GM18526 (cell line): ENCODE measurements around the gene OR52N1.

ENCODE experiments used
- POLR2A ChIP-seq: IDR thresholded peaks from 3 replicates; pipeline ENCODE4 v1.6.1; 2011; ENCODE audit not compliant: insufficient read length; ENCODE audit errors: extremely low read depth

Gene OR52N1

DNA sequence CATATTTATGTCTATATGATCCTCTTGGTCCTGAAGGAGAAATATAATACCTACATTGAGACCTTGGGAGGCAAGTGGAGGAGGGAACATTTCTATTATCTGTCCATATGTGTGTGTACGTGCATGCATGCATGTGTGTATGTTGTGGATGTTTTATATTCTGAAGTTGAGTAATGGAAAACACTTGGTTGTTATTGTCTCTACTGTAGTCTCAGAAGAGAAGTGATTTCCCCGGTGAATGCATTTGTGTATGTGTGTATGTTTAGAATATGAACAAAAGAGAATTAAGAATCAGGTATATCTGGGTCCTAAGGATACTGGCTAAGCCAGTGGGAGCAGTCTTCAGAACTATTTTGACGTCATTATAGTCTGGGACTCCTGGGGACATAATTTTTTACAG lies at the start of gene OR52N1:
Gene OR52N1, minus strand, starts transcription at position 101 of the 400 bp plus-strand sequence. CDS start 2,449 bp downstream, outside the sequence.
- TF ChIP-seq POLR2A = no peak

DNA sequence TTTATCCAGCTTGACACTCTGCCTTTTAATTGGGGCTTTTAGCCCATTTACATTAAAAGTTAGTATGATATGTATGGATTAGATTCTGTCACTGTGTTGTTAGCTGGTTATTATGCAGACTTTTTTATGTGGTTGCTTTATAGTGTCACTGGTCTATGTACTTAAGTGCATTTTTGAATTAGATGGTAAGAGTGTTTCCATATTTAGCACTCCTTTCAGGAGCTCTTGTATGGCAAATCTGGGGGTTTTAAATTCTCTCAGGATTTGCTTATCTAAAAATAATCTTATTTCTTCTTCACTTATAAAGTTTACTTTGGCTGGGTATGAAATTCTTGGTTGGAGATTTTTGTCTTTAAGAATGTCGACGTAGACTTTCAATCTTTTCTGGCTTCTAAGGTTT lies 46.6 kb upstream of the OR52N1 start:
- TF ChIP-seq POLR2A = no peak

DNA sequence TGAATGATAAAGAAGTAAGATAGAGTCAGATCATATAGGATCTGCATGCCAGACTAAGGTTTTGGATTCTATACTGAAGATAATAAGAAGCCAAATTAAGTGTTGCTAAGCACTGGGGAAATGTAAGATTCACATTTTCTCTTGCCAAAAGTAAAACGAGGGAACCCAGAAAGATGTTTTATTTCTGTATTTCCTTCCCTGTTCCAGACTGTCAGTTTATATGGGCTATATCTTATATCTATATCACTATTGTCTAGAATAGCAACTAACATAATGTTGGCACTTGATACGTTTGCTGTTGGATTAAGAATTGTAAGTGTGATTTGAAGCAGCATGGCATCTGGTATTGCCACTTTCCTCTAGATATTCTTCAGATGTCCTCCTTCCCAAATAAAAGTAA lies 42.4 kb upstream of the OR52N1 start:
- no peak for TF ChIP-seq POLR2A

DNA sequence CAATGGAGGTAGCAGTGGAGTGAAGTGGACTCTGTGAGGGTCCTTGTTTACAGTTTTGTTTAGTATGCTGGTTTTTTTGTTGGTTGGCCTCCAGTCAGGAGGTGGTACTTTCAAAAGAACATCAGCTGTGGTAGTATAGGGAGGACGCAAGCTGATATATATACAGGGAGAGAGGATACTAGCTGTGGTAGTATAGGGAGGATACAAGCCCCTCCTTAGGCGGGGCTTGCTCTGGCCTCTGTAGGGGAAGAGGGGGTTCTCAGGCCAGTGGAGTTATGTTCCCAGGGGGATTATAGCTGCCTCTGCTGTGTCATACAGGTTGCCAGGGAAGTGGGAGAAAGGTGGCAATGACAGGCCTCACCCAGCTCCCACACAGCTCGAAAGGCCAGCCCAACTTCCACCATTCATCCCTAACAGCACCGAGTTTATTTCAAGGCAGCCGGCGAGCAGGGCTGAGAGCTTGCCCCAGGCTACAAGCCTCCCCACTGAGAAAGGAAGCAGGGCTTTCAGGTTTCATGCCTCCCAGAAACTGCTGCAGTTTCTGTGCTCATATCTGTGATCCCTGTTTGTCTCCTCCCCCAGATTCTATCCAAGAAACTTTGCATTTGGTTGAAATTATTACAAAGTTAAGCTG lies 40.2 kb upstream of the OR52N1 start:
- no peak for TF ChIP-seq POLR2A

DNA sequence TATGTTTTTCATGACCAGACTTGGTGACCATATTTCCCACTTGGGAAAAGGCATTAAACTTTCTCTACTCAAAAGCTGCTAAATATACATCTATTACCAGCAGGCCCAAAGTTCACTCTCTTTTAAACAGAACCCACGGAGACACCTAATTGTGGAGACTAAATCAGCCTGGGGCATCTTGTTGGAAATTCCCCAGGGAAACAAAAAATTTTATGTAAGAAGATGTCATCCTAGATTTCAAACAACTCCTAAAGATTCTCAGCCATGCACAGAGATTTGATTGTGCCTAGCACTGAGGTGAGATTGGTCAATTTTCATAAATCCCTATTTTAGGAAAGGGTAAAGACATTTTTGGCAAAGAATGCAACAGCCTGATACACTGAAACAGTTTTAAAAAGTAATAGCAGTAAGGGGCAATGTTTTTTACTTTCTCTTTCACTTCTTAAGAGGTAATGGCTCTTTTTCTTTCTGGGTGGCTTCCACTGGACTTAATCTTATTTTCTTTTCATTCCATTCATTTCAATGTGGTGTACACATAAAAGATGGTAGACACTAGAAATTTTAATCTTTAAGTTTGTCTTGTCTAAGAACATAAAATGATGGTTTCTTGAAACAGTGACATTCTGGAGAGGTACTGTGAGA lies 27.3 kb upstream of the OR52N1 start:
- TF ChIP-seq POLR2A = no peak

DNA sequence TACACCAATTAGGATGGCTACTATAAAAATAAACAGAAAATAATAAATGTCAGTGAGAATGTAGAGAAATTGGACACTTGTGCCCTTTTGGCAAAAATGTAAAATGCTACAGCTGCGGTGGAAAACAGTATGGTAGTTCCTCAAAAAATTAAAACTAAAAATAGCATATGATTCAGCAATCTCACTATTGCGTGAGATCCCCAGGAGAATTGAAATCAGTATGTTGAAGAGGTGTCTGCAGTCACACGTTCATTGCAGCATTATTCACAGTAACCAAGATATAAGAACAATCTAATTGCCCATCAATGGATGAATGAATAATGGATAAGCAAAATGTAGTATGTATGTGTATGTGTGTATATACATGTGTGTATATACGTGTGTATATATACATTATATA lies 24.5 kb upstream of the OR52N1 start:
- no peak for TF ChIP-seq POLR2A

DNA sequence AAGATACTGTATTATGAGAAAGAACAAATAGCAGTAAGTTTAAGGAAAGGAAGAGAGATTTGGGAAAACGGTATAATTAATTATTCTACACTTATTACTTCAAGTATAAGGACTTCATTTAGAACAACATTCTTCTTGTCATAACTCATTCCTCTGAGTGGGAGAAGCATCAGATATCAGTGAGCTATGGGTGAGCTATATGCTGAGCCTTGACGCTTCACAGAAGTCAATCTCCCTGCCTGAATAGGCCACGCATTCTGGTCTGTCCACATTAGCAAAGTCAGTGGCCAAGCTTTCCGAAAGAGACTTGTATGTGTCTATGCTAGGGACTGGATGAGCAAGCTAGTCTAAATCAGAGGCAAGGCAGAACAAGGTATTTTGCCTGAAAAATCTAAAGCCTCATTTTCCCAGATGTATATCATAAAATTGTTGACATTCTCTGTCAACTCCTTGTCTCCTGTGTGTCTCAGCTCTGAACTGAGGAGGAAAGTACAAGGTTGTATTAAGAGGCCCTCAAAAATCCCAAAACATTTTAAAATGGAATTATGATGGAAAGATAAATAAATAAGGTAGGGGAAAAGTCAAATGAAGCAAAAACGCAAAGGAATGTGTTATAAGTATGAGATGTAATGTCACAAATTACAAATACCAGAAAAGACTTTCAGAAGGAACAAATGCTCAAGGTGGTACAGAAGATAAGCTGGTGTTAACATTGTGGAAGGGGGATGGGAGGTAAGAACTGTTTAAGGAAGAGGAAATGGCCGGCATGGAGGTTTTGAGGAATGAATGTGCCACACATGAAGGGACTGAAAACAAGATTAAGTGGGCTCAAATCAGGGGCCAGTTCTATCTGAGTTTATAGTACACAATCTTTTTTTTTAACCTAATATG lies 19.1 kb upstream of the OR52N1 start:
- no peak for TF ChIP-seq POLR2A

DNA sequence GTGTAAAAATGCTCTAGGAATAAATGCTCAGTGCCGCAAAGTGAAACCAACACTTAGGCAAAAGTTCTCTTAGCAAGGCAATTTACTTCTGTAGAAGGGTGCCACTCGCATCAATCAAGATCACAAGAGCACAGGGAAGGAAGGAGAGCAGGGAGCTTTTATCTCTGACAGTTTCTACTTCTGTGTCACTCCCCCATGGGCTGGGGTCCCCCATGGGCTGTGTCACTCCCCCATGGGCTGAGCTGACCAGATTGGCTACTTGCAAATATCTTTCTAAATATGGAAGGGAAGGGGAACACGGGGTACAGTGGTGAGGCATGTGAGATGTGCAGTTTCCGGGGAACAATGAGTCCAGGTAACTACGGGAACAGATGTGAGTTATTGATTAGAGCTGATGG lies 18.1 kb upstream of the OR52N1 start:
- TF ChIP-seq POLR2A = no peak

DNA sequence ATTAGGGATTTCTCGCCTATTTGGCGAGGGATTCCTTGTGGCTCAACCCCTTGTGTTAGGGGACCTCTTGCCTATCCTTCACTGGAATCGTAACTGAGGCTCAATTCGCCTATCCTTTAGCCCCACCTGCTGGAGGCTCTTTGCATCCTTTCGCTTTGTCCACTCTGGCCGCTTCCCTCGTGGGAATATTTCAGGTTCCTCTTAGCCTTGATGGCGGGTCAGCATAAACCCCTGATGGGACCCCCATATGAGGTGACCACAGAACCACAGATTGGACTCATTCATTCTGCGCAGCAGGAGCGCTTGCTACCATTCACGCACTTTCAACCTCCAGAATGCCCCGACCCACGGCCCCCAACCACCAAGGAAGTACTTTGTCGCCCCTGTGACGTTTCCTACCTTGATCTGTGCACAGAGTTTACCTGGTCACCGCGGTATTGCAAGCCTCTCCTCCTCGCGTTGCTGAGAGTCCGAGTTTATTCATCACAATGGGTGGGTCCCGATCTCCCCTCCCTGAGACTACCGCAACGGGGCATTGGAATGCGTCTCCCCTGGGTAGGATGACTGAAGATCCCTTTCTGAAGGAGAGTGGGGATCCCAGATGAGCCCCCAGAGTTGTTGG lies 17.5 kb upstream of the OR52N1 start, which contains the start of gene OR52N2:
Gene OR52N2, plus strand, starts transcription at position 425 of the 622 bp plus-strand sequence. CDS start 11,412 bp downstream, outside the sequence.
- TF ChIP-seq POLR2A = no peak

DNA sequence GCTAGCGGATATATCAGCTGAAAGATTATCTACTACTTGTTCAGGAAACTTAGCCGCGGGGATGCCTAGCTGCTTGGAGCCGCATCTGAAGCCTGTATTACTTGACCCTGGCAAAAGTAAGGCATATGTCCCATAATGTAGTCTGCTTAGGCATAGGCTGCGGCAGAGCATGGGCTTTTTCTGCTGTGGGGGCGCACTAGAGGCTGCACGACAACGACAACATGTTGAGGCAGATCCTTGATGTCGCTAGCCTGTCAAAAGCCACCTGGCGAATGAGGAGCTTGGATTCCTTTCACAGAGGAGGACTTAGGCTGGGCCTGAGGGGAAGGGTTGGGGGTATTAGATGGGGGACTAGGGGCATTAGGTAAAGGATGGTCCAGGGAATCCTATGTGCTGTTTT lies 16.5 kb upstream of the OR52N1 start:
- no peak for TF ChIP-seq POLR2A

DNA sequence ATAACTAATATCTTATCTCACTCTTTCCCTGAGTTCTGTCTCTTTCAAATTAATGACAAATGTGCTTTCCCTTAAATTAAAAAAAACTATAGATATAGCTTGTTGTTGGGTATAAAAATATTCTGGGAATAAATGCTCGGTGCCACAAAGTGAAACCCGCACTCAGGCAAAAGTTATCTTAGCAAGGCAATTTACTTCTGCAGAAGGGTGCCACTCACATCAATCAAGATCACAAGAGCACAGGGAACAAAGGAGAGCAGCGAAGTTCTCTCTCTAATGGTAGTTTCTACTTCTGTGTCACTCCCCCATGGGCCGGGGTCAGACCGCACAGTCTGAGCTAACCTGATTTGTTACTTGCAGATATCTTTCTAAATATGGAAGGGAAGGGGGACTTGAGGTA lies 12.9 kb upstream of the OR52N1 start:
- no peak for TF ChIP-seq POLR2A

DNA sequence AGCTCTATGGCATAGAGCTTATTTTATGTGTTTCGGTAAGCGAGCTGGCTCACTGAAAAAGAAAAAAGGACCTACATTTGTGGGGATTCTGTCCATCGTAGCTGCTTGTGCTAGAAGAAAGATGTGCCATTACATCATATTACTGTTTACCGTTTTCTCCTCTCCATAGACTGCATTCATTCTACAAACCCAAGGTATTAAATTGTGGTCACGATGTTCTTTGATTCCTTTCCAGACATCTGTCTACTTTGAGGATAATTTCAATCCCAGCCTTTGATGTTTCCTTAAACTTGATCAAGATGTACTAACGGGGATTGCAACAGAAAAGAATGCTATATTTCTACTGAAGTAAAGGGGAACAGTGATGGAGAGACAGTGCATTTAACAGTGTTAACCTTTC lies 5.5 kb upstream of the OR52N1 start:
- TF ChIP-seq POLR2A = no peak

DNA sequence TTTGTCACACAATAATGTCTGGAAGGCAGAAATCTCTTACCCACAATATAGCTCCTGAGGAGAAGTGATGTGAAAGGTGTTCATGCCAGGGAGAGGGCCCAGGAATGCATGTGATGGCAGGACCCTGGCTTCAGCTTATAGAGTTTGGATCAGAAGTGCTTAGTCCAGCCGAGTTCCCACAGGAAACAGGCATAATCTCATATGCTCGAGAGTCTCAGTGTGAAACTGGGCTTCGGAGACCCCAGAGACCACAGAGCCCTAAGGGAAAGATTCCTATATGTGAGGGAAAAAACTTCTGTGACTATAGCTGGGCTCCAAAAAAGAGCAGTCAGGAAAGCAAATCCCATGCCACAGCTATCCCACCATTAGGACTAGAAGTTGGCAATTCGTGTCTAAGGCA lies 7.8 kb downstream of the OR52N1 start, which contains the start of gene OR52N5:
Gene OR52N5, minus strand, starts transcription at position 101 of the 400 bp plus-strand sequence. CDS start 4,721 bp downstream, outside the sequence.
- TF ChIP-seq POLR2A = no peak

DNA sequence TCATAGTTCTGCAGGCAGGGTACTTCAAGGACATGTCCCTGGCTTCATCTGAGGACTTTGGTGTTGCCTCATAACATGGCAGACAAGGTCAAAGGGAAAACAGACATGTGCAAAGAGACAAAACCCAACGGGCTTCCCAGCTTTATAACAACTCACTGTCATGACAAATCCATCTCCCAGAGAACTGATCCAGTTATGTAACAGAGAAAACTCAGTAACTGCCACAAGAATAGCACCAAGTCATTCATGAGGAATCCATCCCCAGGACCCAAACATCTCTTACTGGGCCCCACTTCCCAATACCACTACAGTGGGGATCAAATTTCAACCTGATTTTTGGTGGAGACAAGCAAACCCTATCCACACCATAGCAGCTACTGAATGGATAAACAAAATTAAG lies 24.0 kb downstream of the OR52N1 start:
- no peak for TF ChIP-seq POLR2A

DNA sequence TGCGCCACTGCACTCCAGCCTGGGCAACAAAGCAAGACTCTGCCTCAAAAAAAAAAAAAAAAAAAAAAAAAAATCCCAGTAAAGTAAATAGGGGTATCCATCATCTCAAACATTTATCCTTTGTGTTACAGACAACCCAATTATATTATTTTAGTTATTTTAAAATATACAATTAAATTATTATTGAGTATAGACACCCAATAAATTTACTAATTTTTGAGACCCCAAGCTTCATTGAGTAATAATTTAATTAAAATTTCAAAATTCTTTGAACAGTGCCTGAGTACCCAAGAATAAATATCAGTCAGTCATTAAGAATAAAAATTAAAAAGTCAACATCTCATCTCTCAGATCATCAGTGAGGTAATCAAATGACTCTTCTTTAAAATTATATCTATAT lies 37.1 kb downstream of the OR52N1 start, which contains the start of gene OR52N4:
Gene OR52N4, plus strand, starts transcription at position 301 of the 400 bp plus-strand sequence. CDS start 498 bp downstream, outside the sequence.
- TF ChIP-seq POLR2A = no peak

DNA sequence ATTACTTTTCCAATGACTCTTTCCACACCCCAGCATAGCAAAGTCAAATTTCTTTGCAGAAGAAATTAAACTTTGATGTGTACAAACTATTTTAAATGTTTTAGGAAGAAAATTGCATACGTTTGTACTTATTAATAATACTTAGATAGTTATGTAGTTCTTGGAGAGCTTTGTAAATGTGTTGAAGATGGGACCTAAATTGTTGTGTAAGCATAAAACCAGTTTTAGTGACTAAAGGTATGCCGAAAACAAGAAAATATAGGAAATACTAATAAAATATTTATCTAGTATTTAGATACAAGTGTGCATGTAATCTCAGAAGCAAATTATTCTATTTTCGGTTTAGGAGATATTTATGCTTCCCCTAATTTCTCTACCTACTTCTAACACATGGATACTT lies 41.2 kb downstream of the OR52N1 start:
- no peak for TF ChIP-seq POLR2A

DNA sequence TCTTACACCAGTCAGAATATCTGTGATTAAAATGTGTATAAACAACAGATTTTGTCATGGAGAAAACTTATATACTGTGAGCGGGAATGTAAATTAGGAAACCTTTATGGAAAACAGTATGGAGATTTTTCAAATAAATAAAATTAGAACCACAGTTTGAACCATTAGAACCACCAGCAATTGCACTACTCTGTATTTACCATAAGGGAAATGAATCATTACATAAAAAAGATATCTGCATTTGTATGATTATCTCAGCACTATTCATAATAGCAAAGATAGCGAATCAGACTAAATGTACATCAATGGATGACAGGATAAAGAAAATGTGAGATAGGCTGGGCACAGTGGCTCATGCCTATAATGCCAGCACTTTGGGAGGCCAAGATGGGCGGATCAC lies 44.5 kb downstream of the OR52N1 start:
- TF ChIP-seq POLR2A = no peak
